OCI-M2 (cell line): ENCODE results near the gene KATNAL1.
"Not testable (repeated sequence)": the region's sequence is repeated elsewhere in the genome, so short reads cannot be mapped to it uniquely, and the experiment has no call there.

Experiments
- DNase-seq: peaks from one replicate; lab custom pipeline; 2025; ENCODE audit not compliant: unreplicated experiment; lab: John Stamatoyannopoulos, UW

The KATNAL1 gene

DNA sequence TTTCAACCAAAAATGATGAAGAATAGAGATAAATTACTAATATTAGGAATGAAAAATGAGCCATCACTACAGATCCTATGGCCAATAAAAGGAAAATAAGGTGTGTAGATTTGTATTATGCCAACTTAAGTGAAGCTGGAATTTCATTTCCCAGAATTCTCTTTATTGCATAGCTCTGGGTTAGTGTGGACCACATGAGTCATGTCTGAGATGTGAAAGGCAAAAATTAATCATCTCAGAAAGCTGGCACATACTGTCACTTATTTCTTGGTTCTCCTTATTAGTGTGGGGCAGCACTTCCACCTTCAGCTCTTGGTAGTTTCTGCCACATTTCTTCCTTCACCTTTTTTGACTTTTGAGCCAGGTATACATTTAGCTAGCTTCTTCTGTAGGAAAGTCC is 82.6 kb downstream of the KATNAL1 start:
- DNase-seq, result no peak

DNA sequence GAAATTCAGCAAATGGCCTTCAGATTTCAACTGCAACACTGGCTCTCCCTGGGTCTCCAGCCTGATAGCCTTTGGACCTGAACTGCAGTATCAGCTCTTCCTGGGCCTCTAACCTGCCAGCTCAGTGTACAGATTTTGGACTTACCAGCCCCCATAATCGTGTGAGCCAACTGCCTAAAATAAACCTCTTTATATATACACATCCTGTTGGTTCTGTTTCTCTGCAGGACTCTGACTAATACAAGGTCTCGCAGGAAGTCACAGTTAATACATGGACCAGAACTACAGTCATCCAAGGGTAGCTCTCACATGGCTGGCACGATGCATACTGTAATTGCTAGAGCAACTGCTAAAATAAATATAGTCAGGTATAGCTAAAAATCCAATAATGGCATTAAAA is 85.1 kb downstream of the KATNAL1 start:
- DNase-seq, result no peak

- DNase-seq, result no peak
Measured at GRCh38 chr13:30216111-30216510, 91.2 kb downstream of the KATNAL1 start.

GRCh38 chr13:30212256-30212655 is 95.1 kb downstream of the KATNAL1 start:
- no peak for DNase-seq

GRCh38 chr13:30211745-30212144 is 95.6 kb downstream of the KATNAL1 start:
- no peak for DNase-seq

DNA sequence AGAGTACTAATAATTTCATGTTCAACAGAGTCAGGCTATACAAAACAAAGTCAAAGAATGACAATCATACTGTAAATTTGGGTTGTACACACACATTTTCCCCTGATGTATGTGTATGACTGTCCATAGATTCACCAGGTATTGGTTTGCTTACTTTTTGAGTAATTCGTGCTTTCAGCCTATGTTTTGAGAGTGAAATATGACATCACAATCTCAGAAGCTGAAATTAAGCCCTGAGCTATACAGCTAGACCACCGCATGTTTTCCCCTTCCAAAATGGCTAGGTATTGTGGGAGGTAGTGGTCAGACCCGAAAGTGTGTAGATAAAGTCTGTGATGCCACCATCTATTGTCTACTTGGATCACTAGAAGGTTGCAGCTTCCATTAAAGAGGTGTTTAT is 102.8 kb downstream of the KATNAL1 start:
- no peak for DNase-seq

- no peak for DNase-seq
Measured at GRCh38 chr13:30196025-30196424, 111.3 kb downstream of the KATNAL1 start.

DNA sequence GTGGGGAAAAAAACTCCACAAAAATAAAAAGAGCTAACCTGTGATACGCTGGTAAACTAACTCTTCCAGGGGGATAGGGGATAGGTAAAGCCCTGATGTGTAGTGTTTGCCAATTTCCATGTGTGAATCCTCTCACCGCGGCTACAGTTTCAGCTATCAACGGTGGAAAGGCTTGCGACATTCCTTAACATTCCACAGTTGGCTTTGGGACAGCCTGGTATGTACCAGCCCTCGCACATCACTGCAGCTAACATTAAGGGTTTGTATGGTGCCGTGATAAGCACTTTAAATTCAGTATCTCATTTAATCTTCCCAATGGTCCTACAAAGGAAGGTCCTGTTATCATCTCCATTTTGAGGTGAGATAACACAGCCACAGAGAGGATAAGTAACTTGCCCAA is 112.4 kb downstream of the KATNAL1 start:
- DNase-seq, result no peak

DNA sequence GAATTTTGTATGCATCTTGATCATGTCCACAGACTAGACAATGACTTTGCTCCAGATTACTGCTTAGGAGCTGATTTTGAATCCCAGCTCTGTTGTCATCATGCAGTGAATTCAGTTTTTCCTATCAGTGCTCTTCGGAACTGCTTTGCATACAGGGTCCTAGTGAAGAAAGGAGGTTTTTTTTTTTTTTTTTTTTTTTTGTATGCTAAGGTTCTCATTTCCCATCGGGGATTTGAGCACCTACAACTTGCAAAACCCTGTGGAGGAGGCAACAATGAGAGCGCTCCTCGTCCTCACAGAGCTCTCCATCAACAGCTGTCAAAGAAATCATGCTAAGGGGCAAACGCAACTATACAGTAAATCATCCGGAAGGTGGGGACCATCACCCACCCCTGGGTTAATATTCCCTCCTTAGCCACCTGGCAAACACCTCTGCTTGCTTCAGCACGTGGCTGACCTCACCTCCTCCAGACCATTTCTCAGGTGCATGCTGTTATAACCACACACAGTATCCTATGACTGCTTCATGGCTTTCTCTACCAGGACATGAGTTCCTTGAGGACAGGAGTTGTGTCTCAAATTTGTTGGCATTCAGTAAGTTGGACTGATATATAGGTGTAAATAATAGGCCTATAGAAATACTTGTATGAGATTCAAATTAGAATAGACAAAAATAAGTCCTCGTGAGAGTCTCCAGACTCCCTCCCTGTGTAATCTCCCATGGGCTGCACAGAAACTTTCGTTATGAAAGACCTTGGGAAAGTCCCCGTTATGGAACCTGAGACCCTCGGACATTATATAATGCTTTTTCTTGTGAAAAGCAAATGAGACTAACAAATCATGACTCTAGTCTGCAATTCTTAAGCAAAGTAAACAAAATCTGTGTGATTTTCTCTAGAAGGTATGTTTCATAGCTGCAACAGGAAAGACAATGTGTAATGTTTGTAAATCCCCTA is 113.8 kb downstream of the KATNAL1 start:
- no peak for DNase-seq

- no peak for DNase-seq
Measured at GRCh38 chr13:30192320-30193093, 114.8 kb downstream of the KATNAL1 start.

GRCh38 chr13:30191491-30192100 is 115.8 kb downstream of the KATNAL1 start:
- DNase-seq, result no peak

GRCh38 chr13:30186634-30187415 is 120.5 kb downstream of the KATNAL1 start:
- no peak for DNase-seq

DNA sequence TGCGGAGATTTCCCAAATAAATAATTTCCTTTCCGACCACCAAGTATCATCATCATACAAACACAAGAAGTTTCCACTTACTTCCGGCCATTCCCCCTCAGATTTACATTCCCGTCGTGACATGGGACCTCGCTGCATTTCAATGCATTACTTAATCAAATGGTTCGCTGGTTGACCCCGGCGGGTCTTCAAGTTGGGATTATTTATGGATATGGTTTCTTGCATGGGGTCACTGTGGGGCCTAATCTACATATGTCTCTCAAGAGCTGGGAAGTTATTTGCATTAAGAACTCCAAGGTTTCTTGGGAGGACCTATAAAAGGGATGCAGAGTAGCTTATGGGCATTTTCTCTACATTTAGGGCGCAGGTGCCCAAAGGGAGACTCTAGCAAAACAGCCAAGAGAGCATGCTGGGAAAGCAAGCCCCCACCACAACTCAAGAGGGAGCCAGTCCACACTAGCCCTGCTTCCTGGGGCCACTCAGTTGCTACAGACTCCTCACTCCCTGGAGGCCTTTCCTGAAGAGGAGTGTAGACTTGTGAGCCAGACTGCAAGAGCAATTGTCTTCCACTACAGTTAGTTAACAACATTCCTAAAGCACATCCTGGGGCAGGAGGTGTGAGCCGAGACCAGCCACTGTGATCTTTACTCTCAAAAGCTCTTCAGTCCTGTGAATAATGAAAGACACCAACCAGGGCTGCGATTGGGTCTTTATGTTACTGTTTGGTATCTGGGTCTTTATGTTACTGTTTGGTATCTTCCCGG is 125.3 kb downstream of the KATNAL1 start:
- no peak for DNase-seq

- no peak for DNase-seq
Measured at GRCh38 chr13:30179597-30180276, 127.6 kb downstream of the KATNAL1 start.

DNA sequence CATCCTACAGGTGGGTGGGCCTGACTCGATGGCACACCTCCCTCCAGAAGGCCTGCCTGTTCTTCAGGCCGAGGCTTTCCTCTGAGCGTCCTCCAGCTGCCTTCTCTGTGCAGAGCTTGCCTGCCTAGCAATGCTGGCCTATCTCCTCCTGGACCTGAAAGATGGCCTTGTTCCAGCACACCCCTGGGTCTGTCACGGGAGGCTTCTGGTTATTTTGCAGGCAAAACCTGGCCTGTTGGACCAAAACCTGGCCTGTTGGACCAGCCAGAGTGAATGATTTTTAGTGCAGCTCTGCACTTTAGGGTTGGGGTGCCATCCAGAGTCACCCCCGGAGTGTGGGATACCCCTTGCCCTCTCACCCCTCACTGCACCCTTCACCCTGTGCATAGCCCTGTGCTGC is 128.4 kb downstream of the KATNAL1 start:
- DNase-seq, result no peak

DNA sequence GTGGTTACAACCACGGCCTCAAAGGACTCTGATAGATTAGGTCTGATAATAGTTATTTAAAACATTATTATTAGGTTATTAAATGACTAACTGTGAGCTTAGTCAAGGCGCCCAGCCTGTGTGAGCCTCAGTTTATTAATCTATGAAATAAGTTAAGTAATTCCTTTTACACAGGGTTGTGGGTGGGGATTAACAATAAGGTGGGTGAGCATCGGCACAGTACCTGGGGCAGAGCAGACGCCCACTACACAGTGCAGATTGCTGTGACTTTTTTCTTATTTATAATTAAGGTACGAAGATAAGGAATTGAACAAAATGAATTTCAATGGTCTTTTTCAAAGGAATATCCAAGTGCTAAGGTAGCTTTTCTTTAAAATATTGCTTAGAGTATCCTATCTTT is 132.2 kb downstream of the KATNAL1 start:
- no peak for DNase-seq

GRCh38 chr13:30174250-30174649 is 133.1 kb downstream of the KATNAL1 start:
- DNase-seq, result not testable (repeated sequence)

DNA sequence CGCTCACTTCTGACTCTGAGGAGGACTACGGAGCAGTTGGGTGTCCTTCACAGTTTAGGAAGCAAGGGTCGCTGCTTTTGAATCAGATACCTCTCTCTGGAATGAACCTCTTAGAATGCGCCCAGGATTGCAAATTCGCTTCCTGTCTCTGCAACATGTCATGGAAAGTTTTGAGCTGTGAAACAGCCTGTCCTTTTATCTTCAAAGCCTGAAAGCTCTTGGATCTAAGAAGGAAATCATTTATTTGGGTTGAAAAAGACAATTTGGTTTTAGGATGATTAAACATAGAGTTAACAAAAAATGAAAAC is 134.1 kb downstream of the KATNAL1 start:
- no peak for DNase-seq

DNA sequence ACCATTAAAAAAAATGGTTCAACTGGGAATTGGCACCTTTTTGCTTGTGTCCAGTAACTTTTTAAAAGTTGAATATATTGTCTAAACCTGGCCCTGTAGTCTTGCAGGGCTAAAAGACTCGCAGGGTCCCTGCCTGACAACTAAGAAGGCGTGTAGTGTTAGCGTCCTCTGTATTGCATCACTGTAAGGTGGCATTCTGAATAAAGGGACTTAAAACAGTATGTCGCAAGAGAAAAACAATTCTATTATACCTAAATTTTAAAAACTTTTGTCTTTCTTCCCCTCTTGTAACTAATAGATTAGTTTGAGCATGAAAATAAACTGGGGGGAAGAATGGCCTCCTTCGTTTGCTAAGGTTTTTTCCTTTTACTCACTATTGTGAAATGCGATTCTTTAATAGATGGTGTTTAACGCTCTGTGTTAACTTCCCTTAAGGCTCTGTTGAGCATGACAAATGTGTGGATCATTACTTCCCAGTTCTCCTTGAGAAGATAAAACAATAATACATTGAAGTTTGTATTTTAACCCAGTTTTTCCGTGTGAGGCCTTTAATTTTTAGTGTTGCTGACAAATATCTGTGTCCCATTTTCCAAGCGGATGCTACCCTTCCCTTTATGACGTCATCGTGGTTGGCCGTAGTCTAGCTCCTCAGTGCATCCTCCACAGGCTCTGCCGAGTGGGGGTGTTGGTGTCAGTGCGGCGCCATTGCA is 134.6 kb downstream of the KATNAL1 start:
- no peak for DNase-seq
